Hepatocyte (in vitro differentiated cells): ENCODE results near the gene ACOT8.

Source experiments
- CTCF ChIP-seq: fragments of 200-600 bp; sonication (generic); IDR thresholded peaks from 2 replicates; pipeline ENCODE4 v1.5.1; 2016; ENCODE audit warnings: antibody characterized with exemption, mild to moderate bottlenecking; ENCODE audit not compliant: poor library complexity
- EZH2 ChIP-seq: fragments of 200-600 bp; sonication (generic); IDR thresholded peaks from 2 replicates; pipeline ENCODE4 v1.6.1; 2016; ENCODE audit warnings: antibody characterized with exemption, mild to moderate bottlenecking, borderline replicate concordance

DNA sequence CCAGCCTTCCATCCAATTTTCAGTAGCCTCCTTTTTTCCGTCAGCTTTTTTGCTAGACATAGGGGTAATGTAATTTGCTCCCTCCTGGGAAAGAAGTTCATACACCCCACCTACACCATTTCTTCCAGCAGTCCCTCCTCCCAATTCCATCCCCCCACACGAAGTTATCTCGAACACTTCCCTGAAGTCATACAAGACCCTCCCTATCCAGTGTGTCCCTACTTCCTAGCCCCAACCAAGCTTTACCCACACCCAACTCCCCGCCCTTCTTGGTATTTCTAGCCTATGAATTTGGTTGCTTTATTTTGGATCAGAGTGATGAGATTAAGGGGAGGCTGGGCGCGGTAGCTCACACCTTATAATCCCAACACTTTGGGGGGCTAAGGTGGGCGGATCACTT, 43.7 kb downstream of the ACOT8 start:
- no peak for TF ChIP-seq EZH2
- no peak for TF ChIP-seq CTCF
